HL-60/S4 treated with retinoic acid at 250 ng/mL for 4 days and 3 days (cell line): ENCODE measurements around the gene DMD.
"Not testable (repeated sequence)": the region's sequence is repeated elsewhere in the genome, so short reads cannot be mapped to it uniquely, and the experiment has no call there.

Experiments used
- in situ Hi-C: fragments of 300-500 bp; cut with MboI; formaldehyde crosslinking; loops from 2 replicates; pipeline ENCODE4 v1.7.0; 2022; ENCODE audit warnings: low sequenced_read_pairs

Gene DMD

DNA sequence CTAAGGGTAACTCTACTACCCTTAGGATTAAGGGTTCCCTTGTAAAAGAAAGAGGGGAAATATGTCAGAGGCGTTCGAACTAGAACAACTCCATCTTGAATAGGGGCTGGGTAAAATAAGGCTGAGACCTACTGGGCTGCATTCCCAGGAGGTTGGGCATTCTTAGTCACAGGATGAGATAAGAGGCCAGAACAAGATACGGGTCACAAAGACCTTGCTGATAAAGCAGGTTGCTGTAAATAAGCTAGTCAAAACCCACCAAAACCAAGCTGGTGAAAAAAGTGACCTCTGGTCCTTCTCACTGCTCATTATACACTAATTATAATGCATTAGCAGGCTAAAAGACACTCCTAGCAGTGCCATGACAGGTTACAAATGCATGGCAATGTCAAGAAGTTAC is 922.0 kb downstream of the DMD start:
- in situ Hi-C loops = no loop called here

DNA sequence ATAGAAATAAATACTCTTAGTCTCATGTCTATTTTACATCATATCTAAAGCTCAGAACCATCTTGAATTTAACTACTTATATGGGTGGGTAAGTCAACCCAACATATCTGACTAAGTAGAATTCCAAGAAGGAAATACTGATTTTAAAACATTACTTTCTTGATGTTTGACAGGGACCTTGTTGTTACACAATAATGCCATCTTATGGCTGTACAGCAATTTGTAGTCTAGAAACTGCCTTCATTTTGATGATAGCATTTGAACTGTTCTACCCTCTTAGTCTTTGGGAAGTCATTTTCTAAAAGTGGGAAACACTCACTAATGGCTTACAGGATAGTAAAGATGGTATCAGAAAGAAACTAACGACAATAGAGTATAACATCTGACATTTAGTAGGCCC is 929.5 kb downstream of the DMD start:
- in situ Hi-C loops = no loop called here

GRCh38 chrX:32280921-32281320 is 930.4 kb downstream of the DMD start:
- in situ Hi-C loops = no loop called here

DNA sequence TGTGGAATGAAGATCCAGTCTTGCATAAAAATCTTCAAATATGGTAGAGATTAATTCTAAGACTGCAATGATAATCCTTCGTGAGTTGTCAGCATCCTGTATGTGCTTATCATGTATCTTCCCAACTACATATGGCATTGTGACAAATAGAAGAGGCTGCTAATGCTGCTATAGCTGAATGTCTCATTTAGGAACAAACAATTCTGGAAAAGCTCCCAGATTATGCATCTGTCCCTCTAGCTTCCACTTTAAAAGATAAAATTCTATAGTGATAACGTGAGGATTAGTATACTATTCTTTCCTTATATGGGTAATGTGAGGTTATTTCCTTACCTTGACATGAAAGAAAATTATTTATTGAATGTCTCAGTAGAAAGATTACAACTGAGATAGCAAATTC is 930.9 kb downstream of the DMD start:
- in situ Hi-C loops = no loop called here

DNA sequence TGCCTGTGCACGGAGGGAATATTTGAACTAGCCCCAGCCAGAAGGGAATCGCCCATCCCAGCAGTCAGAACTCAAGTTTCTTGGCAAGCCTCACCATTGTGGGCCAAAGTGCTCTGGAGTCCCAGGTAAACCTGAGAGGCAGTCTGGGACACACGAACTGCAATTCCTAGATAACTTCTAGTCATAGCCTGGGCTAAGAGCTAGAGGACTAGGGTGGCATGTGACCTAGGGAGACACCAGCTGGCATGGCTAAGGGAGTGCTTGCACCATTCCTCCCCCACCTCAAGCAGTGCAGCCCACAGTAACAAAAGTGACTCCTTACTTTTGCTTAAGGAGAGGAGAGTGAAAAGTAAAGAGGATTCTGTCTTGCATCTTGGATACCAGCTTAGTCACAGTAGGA is 935.2 kb downstream of the DMD start:
- in situ Hi-C loops = no loop called here

DNA sequence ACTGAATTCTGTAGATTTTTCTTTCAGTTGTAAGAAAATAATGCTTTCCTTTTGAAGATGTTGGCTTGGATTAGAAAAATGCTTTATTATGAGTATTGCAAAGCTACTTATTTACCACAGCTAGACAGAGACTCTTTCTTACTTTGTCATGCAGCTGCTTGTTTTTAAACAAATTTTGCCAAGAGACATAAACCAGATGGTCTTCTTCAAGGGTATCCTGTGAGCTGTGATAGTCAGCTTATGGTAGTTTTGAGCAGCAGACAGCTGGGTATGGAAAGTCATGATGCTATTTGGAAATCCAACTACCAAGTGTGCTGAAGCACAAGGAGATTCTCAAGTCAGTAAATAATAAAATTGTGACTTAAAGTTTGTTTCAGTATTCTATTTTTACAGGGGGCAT is 941.5 kb downstream of the DMD start:
- in situ Hi-C loops = no loop called here

- in situ Hi-C loops = no loop called here
Observed at GRCh38 chrX:32268207-32268606, 943.1 kb downstream of the DMD start.

GRCh38 chrX:32267796-32268195 is 943.6 kb downstream of the DMD start:
- in situ Hi-C loops = no loop called here

DNA sequence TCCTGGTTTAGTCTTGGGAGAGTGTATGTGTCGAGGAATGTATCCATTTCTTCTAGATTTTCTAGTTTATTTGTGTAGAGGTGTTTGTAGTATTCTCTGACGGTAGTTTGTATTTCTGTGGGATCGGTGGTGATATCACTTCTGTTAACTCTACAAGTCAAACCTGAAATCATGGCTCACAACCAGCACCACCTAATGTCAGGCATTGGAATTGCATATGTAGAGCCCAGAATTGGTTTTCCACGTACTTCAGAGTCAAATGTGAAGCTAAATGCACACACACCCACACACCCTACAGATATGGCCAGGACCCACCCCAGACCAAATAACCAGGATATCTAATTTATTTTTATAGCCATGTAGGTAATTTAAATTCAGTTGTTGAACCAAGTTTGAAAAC is 964.7 kb downstream of the DMD start:
- in situ Hi-C loops = not testable (repeated sequence)

GRCh38 chrX:32195611-32196010 is 1015.7 kb downstream of the DMD start:
- in situ Hi-C loops = no loop called here

GRCh38 chrX:32191316-32191715 is 1020.0 kb downstream of the DMD start:
- in situ Hi-C loops = no loop called here

GRCh38 chrX:32185160-32185559 is 1026.2 kb downstream of the DMD start:
- in situ Hi-C loops = no loop called here

GRCh38 chrX:32183066-32183465 is 1028.3 kb downstream of the DMD start:
- in situ Hi-C loops = no loop called here

DNA sequence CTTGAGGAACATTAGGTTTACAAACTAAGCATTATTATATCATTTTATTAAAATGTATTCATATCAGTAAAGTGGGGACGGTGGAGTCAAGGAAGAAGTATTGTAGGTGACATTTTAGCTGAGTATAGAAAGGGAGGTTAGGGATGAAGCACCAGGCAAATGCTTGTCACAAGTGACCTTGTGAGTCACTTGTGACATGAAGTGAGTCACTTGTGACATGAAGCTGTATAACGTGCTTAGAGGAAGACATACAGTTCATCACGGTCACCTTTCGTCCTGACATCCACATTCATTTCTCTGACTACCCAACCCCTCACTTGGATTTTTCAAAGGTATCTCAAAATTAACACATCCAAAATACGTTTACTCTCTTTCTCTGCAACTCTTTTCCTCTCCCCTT is 1034.8 kb downstream of the DMD start:
- in situ Hi-C loops = no loop called here

DNA sequence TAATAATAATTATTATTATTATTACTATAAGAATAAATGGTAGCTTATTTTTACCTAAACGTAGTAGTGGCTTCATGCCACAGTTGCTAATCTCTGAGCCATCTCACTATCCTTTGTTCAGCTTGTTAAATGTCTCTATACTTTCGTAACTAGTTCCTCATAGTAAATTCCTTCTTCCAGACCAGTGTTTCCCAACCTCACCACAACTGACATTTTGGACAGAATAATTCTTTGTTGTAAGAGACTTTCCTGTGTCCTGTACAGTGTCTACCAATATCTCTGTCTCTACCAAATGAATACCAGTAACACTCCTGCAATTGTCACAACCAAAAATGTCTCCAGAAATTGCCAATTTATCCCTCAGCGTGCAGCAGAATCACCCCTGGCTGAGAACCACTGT is 1040.9 kb downstream of the DMD start:
- in situ Hi-C loops = no loop called here

DNA sequence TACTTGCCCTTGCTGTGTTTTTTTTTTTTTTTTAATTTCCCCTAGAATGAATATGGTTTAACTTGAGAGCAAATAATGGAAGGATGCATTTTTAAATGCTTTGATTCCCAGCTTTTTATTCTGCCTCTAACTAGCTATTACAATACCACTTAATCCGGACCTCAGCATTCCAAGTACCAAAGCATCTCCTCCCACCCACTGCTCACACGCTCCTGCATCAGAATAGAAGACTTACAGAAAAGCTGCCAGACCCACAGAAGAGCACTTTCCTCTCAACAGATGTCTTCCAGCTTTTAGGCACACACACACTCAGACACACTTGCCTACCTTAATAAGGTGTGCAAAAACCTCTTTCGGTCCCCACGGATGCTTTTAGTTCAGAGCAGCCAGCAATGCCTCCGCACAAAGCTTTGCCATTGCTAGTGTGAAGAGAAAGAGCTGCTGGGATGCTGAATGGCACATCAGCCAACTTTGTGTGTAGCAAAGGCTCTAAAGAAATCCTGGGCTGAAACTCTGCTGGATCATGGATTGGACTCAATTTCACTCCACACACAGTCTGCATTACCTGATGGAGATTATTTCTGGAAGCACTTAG is 1056.2 kb downstream of the DMD start:
- in situ Hi-C loops = no loop called here

GRCh38 chrX:32153585-32153984 is 1057.8 kb downstream of the DMD start:
- in situ Hi-C loops = no loop called here

DNA sequence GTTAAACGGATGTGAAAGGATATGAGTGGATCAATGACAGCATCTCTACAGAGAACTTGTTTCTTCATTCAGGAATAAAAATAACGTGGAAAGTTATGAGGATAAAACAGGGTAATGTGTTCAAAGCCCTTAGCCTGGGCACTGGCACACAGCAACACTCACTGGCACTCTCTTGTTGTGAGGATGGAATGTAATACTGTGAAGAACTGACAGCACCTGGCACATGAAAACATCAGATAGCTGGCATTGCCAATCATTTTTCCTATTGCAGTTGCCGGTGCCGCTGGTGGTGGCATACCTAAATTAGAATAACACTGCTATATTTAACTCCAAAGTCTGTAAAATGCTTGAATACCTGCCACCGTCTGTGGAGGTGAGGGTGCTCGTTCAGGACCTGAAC is 1061.2 kb downstream of the DMD start:
- in situ Hi-C loops = no loop called here

DNA sequence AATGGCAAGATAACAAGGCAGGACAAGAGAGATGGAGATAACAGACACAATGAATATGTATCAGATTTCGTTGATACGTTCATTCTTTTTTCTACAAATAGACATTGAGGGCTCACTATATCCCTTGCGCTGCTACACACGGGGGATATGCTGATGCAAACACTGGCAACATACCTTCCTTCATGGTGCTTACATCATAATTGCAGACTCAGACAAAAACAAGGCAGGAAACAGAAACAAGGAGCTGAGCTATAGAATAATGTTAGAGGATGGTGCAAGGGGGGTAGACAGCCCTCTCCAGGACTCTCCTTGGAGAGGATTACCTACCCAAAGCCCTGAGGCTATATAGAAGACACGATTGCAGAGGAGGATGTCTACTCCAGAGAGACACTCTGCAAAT is 1069.5 kb downstream of the DMD start:
- in situ Hi-C loops = no loop called here

DNA sequence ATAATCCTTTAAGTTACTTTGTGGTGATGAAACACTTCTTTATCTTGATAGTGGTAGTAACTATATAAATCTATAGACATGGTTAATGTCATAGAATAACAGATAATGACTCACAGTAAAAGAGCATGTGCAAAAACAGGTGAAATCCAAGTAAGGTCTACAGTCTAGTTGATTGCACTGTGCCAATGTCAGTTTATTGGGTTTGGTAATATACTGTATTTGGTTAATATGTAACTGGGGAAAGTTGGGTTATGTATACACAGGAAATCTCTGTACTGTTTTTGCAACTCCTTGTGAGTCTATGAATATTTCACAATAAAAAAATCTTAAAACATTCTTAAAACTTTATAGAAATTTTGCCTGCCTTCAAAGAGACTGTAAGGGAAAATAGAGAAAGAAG is 1071.9 kb downstream of the DMD start:
- in situ Hi-C loops = no loop called here

DNA sequence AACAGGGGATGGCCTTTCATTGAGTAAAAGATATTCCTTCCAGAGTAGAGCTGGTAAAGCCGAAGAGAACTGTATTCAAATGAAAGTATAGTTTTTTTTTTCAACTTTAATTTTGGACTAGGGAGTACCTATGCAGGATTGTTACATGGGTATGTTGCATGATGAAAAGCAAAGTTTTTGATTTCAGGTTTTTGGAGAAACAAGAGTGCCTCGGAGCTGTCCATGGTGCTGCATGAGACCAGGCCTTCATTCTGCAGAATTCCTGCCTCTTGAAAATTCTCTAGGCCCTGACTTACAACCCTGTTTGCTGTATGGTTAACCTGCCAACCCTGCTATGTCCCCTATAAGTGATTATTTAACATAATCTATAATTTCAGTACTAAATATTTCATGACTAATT is 1073.8 kb downstream of the DMD start:
- in situ Hi-C loops = no loop called here

DNA sequence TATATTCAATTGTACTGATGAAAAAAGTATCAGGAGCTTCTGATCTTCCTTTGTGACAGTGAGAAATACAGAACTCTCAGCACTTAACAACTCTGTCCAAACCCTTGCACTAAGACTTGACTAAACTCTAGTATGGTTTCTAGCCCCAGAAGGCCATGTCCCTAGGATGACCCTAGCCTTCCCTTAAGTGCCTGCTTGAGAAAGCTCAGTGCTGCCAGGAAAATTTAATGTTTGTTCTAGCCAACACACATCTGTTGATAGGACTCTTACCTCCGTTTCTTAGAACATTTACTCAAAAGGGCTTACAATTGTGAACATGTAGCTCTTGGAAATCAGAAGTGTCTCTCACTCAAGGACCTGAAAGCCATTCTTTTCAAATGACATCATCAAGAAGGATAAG is 1084.4 kb downstream of the DMD start:
- in situ Hi-C loops = no loop called here

DNA sequence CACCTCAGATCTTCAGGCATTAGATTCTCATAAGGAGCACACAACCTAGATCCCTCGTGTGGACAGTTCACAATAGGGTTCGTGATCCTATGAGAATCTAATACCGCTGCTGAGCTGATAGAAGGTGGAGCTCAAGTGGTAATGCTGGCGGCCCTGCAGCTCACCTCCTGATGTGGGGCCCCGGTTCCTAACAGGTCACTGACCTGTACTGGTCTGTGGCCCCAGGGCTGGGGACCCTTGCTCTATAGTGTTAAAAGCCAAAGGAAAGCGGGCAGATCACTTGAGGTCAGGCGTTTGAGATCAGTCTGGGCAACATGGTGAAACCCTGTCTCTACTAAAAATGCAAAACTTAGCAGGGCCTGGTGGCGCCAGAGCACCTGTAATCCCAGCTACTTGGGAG is 1092.5 kb downstream of the DMD start:
- in situ Hi-C loops = no loop called here

GRCh38 chrX:32116047-32116446 is 1095.3 kb downstream of the DMD start:
- in situ Hi-C loops = no loop called here
